Kasumi-1 (cell line): ENCODE measurements around the gene FZD10.

ENCODE experiments used
- DNase-seq, 2 experiments: peaks; one replicate each; lab custom pipeline; 2025; lab: John Stamatoyannopoulos, UW

Gene FZD10

DNA sequence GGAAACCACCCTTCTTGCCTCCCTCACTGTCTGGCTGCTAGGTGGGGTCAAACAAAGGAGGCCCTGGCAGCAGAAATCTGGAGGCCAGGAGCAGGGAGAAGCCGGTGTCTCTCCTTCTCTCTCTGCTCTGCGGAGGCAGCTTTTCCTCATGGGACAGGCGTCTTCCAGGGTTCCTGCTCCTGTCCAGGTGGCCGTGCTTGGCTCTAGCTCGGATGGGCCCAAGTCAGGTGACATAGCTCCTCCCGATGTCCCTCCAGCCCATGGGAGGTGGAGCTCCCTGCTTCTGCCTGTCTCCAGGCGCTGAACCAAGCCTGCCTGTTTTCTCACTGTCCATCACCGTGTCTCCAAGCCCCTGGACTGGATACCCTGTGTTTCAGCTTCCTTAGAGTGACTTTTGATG is 30.5 kb upstream of the FZD10 start:
- no peak for DNase-seq

DNA sequence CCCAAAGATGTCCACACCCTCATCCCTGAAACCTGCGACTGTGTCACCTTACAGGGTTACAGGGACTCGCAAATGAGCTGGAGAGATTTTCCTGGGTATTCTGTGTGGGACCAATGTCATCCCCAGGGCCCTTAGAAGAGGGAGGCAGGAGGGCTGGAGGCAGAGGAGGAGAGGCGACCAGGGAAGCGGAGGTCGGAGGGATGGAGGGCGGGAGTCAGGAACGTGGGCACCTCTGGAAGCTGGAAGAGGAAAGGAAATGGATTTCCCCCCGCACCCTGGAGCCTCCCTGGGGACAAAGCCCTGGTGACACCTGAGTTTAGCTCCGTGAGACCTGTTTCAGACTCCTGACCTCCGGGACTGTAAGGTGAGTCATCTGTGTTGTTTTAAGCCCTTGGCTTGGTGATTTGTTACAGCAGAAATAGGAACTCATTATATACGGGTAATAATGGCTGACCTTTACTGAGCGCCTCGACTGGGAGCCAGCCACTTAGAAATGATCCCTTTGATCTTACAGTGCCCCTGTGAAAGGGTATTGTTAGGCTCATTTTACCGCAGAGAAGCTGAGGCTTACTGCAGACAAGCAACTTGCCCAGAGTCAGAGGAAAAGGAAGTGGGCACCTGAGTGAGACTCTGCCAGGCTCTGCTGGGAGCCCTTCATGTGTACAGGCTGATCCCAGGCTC is 29.3 kb upstream of the FZD10 start:
- DNase-seq = no peak

DNA sequence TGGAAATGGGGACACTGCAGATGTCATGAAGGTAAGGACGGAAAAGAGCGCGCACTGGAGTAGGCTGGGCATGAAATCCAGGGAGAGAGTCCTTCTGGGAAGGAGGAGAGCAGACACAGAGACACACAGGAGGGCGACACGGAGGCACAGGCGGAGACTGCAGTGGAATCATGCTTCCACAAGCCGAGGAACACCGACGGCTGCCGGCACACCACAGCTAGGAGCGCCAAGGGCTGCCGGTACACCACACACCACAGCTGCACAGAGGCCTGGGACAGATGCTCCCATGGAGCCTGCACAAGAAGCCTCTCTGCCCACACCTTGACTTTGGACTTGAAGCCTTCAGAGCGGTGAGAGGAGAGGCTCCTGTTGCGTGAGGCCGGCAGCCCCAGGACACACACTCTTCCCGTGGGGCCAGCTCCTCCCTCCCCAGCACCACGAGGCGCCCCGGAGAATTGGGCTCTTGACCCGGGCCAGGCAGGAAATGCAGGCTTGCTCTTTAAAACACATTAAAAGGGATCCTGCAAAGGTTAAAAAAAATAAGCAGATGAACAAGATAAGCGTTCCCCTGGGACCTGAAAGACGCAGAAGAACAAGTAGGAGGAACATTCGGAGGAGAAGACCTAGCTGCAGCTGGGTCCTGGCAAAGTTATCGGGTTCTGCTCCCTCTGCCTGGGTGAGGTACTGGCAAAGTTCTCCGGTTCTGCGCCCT is 28.3 kb upstream of the FZD10 start:
- DNase-seq = no peak

DNA sequence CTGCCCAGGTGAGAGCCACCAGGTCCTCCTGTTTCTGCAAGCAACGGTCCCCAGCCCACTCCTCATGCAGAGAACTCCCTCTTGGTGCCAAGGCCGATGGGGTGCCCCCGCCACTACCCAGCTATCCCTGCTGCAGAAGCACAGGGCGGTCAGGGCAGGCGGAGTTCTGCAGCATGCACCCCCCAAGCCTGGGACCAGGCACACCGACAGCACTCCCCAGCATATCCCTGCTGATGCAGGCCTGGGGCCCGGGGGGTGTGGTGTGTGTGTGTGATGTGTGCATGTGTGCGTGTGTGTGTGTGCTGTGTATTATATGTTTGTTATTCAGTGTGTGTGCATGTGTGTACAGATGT is 27.7 kb upstream of the FZD10 start:
- DNase-seq = no peak

DNA sequence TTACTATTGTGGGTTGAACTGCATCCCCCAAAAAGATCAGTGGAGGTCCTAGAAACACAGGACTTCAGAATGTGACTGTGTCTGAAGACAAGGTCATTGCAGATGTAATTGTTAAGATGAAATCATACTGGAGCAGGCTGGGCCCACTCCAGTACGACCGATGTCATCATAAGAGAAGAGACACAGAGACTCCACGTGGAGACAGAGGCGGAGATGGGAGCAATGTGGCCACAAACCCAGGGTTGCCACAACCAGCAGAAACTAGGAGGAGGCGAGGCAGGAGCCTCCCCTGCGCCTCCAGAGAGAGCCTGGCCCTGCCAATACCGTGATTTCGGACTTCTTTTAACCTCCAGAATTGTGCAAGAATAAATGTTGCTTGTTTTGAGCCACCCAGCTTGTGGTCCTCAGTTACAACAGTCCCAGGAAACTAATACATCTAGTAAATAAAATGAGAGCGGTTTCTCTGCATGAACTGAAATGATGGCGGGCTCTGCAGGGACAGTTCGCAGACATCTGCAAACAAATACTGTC is 25.7 kb upstream of the FZD10 start:
- DNase-seq = no peak

DNA sequence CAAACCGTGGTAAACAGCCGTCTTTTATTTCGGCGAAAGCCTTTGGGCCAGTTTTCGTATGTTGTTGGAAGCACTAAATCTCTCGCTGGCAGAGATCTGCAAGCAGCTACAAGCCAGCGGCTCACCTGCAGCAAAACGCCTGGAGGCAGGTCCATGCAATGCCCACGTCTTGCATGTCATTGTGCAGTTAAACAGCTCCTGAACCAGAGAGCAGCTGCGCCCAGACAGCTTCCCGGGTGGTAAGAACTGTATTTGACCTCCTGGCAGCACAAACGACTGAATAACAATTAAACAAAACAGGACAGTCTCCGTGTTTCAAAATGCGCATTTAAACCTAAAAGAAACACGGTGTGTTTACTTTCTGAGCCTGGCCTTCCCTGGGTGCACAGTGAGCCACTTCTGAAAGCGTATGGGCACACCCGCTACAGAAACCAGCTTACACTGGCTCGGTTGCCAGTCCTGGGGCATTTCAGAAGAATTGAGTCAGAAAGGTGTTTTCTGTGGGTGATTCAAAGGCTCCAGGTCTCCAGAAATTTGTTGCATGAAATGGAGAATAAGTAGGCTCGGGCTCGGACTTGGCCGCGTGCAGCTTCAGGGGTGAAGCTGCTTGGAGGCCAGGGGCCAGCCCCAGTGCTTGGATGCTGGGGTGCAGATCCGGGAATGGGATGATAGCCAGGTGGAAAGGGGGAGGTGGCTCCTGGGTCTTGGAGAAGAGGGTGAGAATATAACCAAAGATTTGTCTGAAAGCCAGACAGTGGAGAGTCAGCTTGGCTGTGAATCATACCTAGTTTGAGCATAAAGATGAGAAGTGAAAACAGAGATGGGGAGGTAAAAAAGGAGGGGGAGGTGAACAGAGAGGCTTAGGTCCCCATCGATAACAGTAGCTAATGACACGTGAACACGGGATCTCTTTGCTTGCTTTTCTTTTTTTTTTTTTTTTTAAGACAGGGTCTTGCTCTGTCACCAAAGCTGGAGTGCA is 24.9 kb upstream of the FZD10 start:
- DNase-seq = no peak

DNA sequence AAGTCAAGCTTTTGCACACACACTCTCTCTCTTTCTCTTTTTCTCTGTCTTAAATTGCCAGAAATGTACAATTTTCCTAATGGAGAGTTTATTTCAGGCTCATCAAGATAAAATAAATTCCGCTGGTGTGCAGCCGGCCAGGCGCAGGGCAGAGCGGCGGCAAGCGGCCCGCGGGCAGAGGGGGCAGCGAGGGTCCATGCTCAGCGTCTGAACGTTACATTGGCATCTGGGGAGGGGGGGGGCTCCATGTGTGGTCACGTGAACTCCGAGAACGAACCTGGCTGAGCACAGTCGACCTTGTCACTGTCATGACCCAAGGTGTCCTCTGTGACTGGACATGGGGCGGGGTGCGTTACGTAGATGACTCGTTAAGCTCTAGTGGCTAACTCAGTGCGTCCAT is 23.8 kb upstream of the FZD10 start:
- DNase-seq = no peak

DNA sequence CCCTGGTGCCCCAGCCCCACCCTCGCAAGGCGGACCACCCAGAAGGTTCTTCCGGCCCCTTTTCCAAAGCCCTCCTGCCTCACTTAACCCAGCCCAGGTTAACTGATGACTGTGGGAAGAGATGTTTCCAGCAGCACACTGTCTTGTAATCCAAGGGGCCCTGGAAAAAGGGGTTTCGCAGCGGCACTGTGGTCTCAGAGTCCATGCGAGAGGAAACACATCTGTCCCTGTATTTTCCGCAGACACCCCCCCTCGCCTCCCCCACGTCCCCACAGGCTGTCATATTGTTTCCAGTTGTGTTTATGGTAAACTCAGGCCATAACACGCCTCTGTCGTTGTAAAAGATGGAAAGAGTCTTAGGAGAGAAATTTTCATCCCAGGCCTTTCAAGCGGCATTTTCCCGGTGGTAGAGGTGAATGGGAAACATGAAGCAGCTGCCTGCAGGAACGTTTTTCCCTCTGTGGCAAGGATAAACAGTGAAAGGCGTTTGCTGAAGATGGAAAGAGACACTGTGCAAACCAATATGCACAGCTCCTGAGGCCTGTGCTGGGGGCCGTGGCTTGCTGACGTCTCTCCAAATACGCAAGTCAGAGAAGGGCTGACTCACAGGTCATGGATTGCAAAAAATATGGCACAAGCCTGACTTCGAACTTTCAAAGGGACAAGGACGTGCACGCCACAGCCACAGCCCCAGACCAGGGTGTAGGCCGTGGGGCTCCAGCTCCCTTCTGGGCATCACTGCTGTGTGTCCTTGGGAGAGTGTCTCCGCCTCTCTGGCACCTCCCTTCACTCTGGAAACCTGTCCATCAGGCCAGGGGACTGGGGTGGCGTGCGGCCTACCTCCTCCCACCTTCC is 22.5 kb upstream of the FZD10 start:
- no peak for DNase-seq

DNA sequence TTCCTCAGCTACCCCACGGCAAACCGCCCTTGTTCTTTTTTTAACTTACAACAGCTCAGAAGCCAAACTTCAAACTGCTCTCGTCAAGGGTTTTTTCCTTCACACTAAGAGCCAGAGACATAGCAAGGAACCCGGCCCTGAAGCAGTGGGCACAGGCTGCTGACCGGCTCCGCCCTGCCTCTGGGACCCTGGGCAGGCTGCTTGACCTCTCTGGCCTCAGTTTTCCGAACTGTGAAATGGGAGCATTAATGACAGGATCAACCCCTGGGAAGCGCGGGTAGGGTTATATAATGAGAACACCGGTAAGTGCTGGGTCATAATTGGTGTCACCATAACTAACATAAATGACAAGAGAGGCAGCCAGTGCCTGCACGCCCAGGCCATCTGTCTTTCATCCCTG is 21.2 kb upstream of the FZD10 start:
- no peak for DNase-seq

DNA sequence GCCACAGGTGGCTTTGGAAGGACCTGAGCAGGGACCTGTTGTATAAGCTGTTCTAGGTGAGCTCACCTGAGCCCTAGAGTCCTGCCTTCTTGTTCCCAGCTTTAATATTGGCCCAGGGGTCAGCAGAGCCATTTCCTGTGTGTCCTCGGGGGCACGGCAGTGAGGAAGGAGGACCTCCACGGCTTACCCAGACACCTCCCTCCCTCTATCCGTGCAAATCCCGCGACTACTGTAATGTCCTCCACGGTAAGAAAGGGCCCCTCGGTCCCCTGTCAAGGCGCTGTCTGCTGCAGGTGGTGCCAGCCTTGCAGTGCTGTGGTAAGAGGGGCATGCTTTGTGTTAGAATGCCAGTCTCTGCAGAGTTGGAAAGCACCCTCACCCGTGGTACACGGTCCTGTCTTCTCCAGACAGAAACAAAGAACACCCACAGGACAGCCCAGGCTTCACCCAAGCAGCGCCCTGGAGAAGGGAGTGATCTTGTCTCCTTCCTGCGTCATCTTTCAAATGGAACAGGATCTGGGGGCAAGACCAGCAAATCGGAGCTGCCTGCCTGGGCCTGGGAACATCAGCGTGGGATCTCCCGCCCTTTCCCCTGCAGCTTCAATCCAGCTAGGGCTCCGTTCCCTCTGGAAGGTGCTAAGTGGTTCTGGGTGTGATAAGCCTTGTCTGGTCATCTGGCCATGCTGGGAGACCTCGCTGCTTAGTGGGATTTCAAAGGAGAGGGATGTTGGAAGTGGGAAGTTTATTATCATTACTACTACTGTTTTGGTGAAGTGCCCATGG is 20.2 kb upstream of the FZD10 start:
- DNase-seq = no peak

DNA sequence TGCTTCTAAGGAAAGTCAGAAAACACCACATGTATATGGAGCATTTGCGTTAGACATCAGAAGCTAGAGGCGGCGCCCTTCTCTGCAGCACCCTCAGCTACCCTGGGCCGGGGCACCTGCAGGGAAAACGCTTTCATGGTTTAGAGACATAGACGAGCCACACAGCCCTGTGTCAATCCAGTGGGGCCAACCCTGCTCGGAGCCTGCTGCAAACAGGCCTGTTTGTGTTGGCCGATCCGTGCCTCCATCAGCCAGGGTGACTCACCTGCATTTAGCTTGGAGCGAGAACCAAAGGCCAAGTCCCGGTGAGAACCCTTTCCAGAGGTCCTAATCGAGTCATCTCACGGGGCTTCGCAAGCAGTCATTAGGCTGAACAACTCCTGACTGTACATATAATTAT is 19.5 kb upstream of the FZD10 start:
- no peak for DNase-seq

DNA sequence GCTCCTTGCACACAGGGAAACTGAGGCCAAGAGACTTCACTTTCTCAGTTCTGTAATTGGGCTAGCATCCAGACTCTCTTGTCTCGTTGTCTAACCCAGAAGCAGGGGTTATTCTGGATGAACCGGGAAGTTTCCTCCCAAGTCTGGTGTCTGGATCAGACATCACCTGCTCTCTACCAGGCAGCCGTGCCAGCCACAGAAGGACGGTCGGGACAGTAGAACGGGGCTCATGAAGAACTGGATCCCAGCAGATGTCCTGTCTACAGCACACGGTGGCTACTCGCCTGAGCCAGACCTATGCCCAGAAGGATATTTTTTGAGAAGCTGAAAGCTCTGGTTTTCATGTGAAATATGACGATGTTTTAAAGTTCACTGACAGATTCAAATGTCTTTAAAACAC is 19.1 kb upstream of the FZD10 start:
- no peak for DNase-seq

DNA sequence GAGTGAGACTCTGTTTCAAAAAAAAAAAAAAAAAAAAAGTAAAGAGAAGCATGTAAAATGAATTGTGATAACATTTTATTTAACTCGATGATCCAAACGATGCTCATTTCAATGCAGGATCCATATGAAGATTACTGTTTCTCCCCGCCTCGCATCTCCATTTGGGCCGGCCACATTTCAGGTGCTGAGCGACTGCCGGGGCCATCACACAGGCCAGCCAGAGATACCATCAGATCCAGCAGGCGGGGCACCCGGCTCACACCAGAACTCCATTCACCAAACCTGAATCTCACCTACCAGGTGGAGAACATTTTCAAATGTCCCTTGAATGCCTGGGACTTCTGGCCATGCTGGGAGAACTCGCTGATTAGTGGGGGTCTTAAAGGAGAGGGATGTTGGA is 18.0 kb upstream of the FZD10 start:
- no peak for DNase-seq

DNA sequence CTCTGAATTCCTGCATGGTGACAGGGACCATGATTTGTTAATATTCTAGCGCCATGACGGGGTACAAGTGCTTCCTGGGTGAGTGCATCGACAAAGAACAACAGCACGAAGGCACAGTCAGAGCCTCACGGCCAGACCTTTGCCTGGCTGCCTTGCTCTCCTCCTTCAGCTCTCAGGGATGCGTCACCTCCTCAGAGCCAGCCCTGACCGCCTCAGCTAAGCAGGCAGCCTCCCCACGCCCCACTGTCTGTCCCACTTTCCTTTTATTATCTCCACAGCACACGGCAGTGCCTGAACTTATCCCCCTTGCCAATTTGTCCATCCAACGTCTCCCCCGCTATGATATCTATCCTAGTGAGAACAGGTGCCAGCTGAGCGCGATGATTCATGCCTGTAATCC is 16.5 kb upstream of the FZD10 start:
- no peak for DNase-seq

DNA sequence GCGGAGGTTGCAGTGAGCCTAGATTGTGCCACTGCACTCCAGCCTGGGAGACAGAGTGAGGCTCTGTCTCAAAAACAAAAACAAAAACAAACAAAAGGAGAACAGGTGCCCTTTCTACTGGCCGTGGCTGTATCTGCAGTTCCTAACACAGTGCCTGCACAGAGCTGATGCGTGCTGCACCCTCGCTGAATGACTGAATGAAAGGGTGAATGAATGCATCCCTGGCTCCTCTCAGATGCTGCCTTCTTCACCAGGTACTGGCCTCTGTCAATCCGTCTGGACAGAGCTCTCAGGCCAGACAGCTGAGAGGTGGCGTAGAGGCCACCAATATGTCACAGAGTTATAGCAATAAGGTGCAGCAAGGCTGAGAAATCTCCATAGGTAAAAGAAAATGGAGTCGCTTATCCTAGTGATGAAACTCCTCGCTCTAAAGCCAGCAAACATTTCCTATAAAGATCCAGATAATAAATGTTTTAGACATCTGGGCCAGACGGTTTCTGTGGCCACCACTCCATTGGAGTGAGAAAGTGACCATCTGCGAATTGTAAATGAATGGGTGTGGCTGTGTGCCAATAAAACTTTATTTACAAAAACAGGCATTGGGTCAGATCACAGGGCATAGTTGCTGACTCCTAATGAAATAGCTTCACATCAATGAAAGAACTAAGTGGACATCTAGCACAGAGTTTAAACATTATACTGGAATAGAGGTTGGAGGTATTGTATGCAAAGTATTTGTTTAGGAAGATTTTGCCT is 15.9 kb upstream of the FZD10 start:
- no peak for DNase-seq

DNA sequence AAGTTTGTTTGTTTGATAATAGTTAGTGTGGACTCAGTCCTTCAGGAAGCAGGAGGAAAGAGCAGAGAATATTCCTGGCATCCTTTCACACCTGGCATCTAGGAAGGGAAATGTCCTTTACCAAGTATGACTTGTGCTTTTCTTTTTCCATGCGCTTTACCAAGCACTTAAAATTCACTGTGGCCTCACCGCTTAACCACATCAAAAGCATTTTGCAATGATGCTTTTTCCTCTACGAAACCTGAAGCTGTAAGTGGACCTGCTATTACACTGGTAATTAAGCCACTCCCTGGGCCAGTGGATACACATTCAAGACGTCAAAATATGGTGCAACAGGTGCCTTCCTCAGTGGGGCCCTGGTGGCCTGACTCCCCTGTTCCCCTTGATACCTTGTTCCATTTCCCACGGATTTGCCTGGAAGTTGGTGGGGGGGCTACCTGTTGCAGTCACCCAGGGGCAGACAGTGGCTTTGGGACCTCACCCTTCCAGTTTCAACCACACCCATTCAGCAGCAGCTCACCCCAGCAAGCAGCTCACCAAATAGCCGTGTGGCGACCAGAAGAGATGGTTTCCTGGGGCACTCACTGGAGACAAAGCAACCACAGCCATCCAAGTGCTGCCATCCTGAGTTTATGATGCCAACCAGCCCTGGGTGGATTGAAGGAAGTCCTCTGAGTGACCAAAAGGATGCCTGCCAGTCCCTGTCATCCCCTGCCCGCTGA is 14.2 kb upstream of the FZD10 start:
- no peak for DNase-seq

DNA sequence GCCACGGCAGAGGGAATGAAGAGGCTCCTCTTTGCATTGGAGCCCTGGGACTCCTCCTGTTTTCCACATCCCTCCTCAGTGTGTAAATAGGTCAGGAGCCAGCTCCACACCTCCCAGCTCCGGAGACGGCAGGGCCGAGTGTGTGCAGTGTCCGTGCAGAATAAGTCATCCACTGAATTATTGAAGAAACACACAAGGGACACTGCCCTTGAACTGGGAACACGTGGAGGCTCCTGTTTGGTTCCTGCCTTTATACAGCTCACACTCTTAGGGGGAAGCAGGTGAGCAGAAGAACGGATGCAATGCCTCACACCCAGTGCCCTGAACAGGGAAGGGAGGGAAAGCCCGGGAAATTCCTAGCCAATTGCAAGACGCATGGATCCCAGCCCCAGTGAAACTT is 10.4 kb upstream of the FZD10 start:
- no peak for DNase-seq

DNA sequence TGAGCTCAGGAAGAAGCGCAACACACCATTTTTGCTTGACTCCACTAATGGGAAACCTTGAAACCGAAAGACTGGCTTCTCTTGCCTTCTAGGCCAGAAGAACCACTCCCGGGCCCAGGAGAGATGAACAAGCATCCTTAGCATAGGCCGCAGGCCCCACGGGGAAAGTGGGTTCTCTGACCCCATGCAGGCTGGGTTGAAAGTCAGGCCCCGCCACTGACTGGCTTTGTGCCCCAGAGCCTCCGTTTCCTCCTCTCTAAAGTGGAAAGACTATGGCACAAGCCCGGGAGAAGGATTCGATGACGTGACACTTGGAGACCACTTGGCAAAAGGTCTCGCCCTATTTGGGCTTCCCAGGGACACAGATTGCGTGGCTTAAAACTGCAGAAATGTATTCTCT is 9.9 kb upstream of the FZD10 start:
- DNase-seq = no peak

DNA sequence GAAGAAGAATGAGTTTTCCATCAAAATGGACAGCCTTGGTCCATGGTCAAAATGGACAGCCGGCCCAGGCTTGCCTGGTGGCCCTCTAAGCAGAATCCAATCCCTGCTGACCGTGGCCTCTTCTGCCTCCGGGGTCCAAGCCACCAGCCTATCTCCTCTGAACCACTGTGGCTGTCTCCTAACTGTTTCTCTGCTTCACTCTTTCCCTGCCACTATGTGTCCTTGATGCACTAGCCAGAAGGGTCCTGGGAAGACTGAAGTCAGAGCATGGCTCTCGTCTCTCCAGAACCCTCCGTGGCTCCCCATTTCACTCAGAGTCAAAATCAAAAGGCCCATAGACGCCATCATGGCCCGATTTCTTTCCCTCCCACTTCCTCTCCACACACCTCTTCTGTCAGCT is 8.5 kb upstream of the FZD10 start:
- no peak for DNase-seq
